ENCODE measurements around the gene GPRIN3.
A peak's percentile ranks its signal among the peaks of the same experiment; 100 is the strongest.

Gene GPRIN3

GRCh38 chr4:89216866-89217265, 90.7 kb downstream of the GPRIN3 start:
- no peak overlapping the region for H3K4me3 ChIP-seq (ENCODE audit: low read depth, low read length)
- TF ChIP-seq, protein P1, sequence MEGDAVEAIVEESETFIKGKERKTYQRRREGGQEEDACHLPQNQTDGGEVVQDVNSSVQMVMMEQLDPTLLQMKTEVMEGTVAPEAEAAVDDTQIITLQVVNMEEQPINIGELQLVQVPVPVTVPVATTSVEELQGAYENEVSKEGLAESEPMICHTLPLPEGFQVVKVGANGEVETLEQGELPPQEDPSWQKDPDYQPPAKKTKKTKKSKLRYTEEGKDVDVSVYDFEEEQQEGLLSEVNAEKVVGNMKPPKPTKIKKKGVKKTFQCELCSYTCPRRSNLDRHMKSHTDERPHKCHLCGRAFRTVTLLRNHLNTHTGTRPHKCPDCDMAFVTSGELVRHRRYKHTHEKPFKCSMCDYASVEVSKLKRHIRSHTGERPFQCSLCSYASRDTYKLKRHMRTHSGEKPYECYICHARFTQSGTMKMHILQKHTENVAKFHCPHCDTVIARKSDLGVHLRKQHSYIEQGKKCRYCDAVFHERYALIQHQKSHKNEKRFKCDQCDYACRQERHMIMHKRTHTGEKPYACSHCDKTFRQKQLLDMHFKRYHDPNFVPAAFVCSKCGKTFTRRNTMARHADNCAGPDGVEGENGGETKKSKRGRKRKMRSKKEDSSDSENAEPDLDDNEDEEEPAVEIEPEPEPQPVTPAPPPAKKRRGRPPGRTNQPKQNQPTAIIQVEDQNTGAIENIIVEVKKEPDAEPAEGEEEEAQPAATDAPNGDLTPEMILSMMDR (IDR thresholded peaks at IDR 0.05; ENCODE audit: low read depth, low read length, missing control alignments): no peak
- no peak for DNase-seq (ENCODE audit: low read depth)
- in situ Hi-C loops (cut with HindIII; ENCODE audit: low sequenced_read_pairs): no loop called here

GRCh38 chr4:89216422-89216821, 91.2 kb downstream of the GPRIN3 start:
- no peak for DNase-seq (ENCODE audit: low read depth)

DNA sequence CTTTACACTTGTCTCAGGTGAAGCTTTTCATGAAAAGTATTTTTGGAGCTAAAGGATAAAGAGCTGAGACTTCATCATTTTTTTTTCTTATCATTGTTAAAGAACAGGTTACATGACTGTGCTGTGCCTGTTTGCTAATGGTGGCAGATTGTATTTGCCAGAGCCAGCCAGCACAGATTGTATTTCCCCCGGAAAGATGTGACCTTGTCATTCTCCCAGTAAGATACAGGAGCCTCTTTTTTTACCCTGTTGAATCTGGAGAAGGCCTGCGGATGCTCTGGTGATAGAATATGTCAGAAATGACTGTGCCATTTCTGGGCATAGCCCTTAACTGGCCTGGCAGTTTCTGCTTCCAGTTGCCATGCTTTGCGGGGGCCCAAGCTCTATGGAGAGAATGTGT, 91.9 kb downstream of the GPRIN3 start:
- no peak for DNase-seq (ENCODE audit: low read depth)
- in situ Hi-C loops (cut with HindIII; ENCODE audit: low sequenced_read_pairs): no loop called here
- no peak overlapping the region for H3K4me3 ChIP-seq (ENCODE audit: low read depth, low read length)
- TF ChIP-seq, protein P1 (IDR thresholded peaks at IDR 0.05; ENCODE audit: low read depth, low read length, missing control alignments): no peak

More at GRCh38 chr4:89216422-89216821, 91.2 kb downstream of the GPRIN3 start:
- TF ChIP-seq, protein P1 (IDR thresholded peaks at IDR 0.05; ENCODE audit: low read depth, low read length, missing control alignments): no peak
- no peak overlapping the region for H3K4me3 ChIP-seq (ENCODE audit: low read depth, low read length)
- in situ Hi-C loops (cut with HindIII; ENCODE audit: low sequenced_read_pairs): no loop called here

- DNase-seq (ENCODE audit: low read depth): no peak
- in situ Hi-C loops (cut with HindIII; ENCODE audit: low sequenced_read_pairs): no loop called here
Measured at GRCh38 chr4:89214308-89214707, 93.3 kb downstream of the GPRIN3 start.

GRCh38 chr4:89213382-89213701, 94.3 kb downstream of the GPRIN3 start:
- TF ChIP-seq, protein P1 (IDR thresholded peaks at IDR 0.05; ENCODE audit: low read depth, low read length, missing control alignments): no peak
- no peak for DNase-seq (ENCODE audit: low read depth)
- H3K4me3 ChIP-seq (ENCODE audit: low read depth, low read length): no peak overlapping the region
- in situ Hi-C loops (cut with HindIII; ENCODE audit: low sequenced_read_pairs): no loop called here

More at GRCh38 chr4:89214308-89214707, 93.3 kb downstream of the GPRIN3 start:
- TF ChIP-seq, protein P1 (IDR thresholded peaks at IDR 0.05; ENCODE audit: low read depth, low read length, missing control alignments): no peak
- H3K4me3 ChIP-seq (ENCODE audit: low read depth, low read length): no peak overlapping the region

- H3K4me3 ChIP-seq (ENCODE audit: low read depth, low read length): no peak overlapping the region
- TF ChIP-seq, protein P1 (IDR thresholded peaks at IDR 0.05; ENCODE audit: low read depth, low read length, missing control alignments): no peak
- peak; percentile 11 for DNase-seq (ENCODE audit: low read depth)
- in situ Hi-C loops (cut with HindIII; ENCODE audit: low sequenced_read_pairs): no loop called here
Measured at GRCh38 chr4:89212666-89213381, 94.8 kb downstream of the GPRIN3 start.

All from astrocyte of the cerebellum (primary cell).